Activated T-cell treated with anti-CD3 and anti-CD28 coated beads, Interleukin-2, amount 50 U/mL, for 48 hours (primary cell): ENCODE measurements around the gene MYBPC1.
"Not testable (repeated sequence)": the region's sequence is repeated elsewhere in the genome, so short reads cannot be mapped to it uniquely, and the experiment has no call there.

ENCODE experiments used
- DNase-seq, 2 experiments: peaks; one replicate each; pipeline ENCODE4 v3.0.0-alpha.2; 2020

MYBPC1 gene

DNA sequence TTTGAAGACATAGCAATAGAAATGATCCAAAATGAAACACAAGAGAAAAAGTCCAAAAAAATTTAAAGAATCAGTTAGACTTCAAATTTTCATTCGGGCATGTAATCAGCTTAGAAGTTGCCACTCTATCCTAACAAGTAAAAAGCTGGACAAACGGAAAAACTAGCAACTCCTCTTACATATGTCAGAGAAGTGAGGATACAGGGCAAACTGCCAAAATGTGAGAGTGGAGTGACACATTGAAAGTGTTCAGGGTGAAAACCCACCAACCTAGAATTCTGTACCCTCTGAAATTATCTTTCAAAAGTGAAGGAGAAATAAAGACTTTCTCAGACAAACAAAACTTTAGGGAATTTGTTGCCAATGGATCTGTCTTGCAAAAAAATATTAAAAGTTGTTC lies 60.6 kb downstream of the MYBPC1 start:
- DNase-seq: no peak

DNA sequence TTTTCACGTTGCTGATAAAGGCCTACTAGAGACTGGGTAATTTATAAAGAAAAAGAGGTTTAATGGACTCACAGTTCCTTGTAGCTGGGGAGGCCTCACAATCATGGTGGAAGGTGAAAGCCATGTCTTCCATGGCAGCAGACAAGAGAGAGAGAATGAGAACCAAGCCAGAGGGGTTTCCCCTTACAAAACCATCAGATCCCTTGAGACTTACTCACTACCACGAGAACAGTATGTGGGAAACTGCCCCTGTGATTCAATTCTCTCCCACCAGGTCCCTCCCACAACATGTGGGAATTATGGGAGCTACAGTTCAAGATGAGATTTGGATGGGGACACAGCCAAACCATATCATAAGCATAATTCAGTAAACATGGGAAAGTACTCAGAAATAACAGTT lies 65.9 kb downstream of the MYBPC1 start:
- DNase-seq: not testable (repeated sequence)

DNA sequence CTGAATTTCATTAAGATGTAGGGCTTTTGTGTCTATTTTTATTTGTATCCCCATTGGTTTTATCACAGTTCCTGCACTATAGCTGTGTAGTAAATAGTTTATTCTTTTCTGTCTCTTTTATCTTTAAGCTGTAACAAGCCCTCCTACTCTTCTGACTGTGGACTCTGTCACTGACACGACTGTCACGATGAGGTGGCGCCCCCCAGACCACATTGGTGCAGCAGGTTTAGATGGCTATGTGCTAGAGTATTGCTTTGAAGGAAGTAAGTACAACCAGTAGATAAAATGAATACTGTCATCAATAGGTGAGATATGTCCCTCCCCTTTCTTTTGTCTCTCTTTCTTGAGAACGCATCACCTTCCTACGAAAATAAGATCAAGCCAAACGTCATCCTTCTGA lies 68.5 kb downstream of the MYBPC1 start:
- DNase-seq: no peak

DNA sequence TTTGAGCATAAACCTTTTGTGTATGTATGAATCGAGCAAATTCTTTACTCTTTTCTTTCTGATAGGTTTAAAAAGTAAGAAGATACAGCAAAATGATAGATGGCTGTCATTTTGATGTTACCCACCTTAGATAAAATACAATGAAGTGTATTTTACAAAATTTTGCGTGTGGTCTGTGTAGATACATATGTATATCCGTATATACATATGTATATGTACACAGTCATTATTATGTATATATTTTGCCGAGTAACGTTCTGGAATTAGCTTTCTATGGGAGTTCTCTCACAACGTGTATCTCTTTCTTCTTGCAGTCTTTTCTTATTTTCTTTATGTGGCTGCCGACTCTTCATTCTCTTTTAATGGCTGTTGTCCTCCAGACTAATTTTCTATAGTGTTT lies 70.2 kb downstream of the MYBPC1 start:
- DNase-seq: no peak

DNA sequence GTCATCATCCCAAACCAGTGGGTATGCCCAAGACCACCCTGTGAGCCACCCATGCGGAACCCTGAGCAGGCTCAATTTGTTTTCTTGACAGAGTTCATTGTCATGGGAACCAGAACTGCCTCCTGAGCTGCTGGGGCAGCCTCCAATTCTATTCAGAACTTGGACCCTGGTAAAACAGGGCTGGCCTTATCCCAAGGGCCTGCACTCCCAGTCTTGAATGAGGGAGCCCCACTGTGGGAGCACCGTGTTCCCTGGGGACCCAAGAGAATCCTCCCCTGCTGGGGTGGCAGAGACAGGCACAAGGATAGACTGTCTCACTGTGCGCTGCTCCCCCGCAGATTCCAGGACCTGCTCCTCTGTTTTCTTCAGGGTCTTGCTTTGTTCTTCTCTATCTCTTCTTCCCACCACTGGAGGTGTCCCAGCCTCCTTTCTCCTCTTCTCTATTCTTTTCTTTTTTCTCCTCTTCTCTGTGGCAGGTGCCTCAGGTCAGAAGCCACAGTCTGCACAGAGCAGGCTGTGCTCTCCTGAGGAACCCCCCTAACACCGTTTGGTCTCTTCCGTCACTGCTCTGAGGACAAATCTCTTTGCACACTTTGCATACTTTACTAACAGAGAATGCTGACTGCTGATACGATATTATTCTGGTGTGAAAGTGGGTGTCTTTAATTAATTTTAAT lies 71.4 kb downstream of the MYBPC1 start:
- DNase-seq: no peak

DNA sequence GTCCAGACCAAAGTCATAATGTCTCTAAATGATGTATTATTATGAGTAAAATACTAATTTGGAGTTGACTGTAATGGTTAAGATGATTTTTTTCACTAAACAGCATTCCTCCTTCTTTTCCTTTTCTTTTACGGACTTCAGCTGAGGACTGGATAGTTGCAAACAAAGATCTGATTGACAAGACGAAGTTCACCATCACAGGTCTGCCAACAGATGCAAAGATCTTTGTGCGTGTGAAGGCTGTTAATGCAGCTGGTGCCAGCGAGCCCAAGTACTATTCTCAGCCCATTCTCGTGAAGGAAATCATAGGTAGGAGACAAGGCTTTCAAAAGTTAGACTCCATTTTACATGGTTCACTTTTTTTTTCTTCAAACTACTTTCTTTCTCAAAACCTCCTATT lies 72.8 kb downstream of the MYBPC1 start:
- no peak for DNase-seq

DNA sequence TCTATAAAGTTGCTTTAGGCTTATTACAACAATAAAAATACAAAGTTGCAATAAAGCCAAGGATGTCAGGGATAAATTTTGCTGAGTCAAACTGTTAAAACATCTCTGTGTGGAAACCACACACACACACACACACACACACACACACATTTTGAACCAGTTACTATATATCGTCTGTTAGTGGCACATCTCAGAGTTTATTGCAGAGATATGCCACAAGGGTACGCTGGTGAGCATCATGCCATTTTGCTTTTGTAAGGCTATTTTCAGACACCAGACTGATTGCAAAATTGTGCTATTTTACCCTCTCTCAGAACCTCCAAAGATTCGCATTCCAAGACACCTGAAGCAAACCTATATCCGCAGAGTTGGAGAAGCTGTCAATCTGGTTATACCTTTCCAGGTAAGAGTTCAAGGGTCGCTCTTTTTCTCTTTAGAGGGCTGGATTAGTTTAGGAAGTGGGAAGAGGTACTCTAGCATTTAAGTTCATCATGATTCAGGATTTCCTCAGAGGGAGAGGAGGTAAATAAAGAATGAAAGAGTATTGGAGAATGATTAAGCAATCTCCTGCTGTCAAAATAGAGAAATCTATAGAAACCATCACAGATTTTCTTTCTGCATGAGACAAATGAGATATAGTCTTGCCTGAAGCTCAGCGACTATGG lies 75.4 kb downstream of the MYBPC1 start:
- peak; percentile 38 to 41 for DNase-seq

DNA sequence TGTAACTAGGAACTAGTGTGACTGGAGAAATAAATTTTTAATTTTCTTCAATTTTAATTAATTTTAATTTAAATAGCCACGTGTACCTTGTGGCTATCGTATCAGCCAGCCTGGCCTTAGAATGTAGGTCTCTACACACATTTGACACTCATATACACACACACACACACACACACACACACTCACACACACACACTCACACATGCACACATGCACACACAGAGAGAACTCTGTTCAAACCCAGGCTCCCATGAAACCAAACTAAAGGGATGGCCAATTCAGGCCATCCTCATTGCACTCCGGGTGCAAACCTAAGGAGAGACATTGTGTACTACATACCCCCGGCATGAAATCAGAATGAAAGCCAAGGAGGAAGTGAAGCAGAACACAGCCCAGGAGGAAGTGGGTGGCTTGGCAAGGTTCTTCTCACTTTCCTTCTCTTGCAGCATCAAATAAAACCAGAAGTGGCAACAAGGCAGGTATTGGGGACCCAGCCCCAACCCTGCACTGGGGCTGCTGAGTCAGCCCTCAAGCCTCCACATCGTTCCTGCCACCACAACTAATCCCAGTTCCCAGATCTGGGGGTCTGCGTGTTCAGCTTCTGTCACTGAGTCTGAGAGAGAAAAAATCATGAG lies 76.5 kb downstream of the MYBPC1 start:
- DNase-seq: peak; percentile 29 to 33

DNA sequence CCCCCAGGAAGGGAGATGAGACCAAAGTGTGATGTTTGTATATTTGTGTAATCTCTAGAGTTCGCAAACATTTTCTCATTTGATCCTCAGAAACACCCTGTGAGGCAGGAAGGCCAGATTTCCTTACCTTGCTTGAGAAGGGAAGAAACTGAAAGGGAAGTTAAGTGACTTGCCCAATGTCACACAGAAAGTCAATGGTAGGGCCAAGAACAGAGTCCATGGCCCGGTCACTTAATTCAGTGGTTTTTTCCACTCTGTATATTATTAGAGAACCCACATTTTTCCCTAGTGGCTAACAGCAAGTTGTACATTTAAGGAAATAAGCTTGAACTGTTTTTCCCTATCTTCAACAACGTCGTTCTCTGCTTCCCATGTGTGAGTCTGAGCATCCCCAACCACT lies 77.1 kb downstream of the MYBPC1 start:
- no peak for DNase-seq

DNA sequence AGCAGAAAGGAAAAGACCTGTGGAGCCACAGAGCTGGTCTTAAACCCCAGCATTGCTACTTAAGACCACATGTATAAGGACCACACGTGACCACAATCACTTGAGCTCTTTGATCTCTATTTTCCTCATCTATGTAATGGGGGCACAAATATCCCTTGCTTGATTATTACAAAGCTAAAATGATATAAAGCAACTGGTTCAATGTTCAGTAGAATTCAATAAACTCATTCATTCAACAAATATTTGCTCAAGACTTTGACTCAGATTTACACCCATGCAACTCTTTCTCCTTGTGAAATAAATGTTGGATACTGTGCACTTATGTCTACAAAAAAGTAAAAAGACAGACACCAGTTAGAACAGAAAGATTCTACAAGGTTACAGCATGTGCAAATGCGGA lies 80.8 kb downstream of the MYBPC1 start:
- no peak for DNase-seq

DNA sequence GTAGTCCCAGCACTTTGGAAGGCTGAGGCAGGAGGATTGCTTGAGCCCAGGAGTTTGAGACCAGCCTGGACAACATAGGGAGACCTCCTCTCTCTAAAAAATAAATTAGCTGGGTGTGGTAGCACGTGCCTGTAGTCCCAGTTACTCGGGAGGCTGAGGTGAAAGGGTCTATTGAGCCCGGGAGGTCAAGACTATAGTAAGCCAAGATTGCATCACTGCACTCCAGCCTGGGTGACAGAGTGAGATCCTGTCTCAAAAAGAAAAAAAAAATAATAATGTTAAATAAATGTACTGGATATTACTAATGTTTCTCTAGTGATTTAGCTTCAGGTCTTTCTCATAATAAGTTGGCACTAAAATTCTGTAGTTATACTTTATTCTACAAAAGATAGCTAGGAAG lies 81.7 kb downstream of the MYBPC1 start:
- not testable (repeated sequence) for DNase-seq

DNA sequence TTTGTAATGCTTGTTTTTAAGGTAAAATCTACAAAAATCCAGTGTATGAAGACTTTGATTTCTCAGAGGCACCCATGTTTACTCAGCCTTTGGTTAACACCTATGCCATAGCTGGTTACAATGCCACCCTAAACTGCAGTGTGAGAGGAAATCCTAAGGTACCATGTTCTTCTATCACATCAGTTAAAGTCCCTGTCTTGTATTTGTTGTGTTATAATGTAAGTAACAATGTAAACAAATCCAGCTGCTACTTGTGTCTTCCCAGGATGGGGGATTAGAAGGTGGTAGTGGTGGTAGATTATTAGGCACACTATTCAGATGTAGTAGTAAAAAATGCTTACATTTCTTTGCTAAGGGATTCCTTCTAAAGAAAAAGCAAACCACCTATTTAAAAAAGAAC lies 83.3 kb downstream of the MYBPC1 start:
- no peak for DNase-seq

DNA sequence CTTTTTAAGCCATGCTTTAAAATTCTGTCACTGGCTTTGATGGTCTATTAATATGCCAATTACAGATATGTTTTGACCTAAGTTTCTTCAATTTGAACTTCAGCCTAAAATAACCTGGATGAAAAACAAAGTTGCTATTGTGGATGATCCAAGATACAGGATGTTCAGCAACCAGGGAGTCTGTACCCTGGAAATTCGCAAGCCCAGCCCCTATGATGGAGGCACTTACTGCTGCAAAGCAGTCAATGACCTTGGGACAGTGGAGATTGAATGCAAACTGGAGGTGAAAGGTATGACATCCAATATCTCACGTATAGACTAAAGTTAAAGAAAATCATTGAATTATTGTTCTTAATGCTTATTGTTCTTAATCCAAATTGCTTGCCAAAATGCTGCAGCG lies 85.5 kb downstream of the MYBPC1 start:
- DNase-seq: no peak

DNA sequence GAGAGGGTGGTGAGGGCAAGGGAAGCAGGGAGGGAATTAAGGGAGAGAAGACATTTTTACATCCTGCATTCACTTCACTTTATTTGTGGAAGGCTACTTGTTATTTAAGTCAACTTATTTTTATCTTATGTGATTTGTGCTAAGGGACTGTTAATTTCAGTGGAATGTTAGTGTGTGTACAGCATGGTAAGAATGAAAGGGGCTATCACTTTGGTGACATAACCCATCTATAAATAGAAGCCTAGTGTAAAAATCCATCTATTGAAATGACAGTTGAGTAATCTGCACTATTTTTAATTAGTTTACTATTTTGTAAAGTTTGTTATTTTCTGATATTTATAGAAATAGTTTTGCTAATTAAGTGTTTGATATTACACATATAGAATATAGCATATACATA lies 85.9 kb downstream of the MYBPC1 start:
- DNase-seq: no peak

DNA sequence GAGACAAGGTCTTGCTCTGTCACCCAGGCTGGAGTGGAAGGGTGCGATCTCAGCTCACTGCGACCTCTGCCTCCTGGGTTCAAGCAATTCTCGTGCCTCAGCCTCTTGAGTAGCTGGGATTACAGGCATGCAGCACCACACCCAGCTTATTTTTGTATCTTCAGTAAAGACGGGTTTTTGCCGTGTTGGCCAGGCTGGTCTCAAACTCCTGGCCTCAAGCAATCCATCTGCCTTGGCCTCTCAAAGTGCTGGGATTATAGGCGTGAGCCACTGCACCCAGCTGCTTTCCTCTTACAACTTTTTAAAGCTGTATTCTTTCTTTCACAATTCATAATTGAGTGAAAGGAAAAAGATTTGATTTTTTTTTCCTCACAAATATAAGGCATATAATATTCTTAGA lies 86.9 kb downstream of the MYBPC1 start:
- not testable (repeated sequence) for DNase-seq

DNA sequence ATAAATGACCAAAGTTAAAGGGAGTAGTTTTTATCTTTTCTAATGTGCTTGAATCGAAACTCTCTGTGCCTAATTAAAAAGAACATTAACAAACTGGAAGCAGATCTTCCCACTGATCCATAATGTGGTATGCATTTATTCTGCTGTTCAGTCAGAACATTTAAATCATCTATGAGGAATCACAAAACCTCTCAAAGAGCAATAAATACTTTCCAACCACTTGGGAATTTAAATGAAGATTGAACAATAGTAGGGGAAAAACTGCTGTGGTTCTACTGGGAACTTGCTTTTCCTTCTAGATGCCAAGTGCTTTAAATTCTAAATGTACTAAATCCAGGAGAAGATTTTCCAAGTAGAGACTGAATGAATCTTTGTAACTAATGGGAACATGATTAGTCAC lies 90.3 kb downstream of the MYBPC1 start:
- DNase-seq: no peak

DNA sequence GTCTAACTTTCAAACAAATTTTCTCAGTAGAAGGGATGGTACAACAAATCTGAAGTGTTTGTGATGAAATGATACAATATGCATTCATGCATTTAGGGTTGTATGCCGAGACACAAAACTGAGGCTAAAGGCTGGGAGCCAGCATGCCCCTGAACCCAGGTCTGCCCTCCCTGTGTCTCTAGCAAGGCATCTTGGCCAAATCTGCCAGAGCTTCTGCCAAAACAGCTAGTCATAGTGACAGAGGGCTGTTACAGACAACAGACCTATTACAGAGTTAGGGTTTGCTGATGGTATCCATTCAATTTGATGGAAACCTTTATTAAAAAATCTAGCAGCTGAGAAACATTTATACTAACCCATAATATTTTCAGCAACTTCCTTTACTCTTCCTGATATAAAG lies 91.4 kb downstream of the MYBPC1 start:
- no peak for DNase-seq

DNA sequence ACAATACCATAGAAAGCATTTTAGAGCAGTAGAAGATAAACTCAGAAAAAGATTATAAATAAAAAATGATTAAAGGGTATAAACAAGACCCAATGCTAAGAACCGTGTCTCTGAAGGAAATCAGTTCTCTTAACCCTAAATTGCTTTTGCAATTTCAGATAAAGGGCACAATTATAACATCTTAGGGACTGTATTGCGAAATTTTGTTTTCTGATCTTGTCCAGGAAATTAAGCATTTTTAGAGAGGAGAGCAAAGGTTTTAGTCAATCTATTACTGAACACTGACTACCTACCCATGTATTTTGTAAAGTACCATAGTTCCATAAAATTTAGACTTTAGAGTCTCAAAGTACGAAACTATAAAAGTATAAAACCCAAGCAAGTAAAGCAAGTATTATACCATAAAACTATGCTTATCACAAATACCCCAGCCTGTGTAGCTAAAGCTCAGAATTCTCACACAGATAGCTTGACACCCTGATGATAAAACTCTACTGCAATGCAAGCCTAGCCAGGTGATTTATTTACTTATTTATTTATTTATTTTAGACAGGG lies 95.8 kb downstream of the MYBPC1 start:
- DNase-seq: no peak

DNA sequence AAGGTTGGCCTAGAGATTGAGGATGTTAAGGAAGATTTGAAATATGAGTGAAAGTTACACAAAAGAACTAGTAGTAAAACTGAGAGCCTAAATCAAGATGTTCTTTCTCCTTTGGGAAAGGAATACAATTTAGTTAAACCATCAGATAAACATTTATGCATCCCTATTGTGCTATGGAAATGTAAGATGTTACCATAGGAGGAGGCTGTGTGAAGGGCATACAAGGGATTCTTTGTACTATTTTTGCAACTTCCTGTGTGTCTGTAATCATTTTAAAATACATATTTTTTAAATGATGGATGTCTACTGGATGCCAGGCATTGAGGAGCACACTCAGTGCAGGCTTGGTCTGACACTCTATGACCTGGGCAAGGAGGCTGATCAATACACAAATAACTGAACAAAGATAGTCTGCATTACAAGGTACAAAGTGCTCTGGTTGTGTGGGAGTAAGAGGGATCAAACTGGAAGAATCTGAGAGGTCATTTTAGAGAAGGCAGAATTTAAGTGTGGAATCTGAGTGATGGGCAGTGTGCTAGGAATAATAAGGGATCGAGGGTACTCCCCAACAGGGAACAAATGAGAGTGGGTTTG lies 96.8 kb downstream of the MYBPC1 start:
- no peak for DNase-seq

DNA sequence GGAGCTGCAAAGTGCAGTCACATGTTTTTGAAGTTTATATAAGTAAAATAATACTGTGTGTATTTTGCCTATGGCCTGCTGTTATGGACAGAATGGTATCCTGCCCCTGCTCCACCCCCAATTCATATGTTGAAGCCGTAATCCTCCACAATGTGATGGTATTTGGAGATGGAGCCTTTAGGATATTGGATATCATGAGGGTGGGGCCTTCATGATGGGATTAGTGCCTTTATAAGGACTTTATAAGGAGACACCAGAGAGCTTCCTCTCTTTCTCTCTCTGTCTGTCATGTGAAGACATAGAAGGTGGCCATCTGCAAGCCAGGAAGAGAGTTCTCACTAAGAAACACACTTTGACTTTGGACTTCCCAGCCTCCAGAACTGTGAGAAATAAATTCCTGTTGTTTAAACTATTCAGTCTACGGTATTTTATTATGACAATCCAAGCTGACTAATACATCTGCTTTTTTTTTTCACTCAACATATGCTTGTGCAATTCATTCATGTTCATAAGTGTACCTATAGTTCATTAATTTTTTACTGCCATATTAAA lies 99.6 kb downstream of the MYBPC1 start:
- no peak for DNase-seq

DNA sequence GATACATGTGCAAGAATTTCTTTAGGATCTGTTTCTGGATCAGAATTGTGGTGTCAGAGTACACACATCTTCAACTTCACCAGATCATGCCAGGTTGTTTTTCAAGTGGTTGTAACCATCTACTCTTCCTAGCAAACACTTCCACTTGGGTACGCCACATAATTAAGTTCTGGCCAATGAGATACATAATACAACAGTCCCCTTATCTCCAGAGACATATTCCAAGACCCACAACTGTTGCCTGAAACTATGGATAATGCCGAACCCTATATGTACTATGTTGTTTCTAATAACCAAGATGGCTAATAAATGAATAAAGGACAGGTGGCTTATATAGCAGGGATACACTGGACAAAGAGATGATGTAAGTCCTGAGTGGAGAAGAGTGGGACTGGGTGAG lies 100.2 kb downstream of the MYBPC1 start:
- DNase-seq: no peak

DNA sequence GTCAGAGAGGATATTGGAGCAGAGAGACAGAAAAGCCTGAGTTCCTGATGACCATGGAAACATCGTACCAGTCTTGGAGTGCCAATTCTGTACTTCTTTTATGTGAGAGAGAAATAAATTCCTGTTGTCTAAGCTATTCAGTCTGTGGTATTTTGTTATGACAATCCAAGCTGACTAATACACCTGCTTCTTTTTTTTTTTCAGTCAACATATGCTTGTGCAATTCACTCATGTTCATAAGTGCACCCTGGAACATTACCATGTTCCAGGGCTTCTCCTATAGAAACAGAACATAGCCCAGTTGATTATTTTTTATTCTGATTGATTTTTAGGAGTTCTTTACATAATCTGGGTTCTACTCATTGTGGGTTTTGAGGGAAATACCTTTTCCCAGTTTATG lies 100.9 kb downstream of the MYBPC1 start:
- no peak for DNase-seq
